GM18505 (cell line): ENCODE data around the gene TESPA1.
"Not testable (repeated sequence)": the region's sequence is repeated elsewhere in the genome, so short reads cannot be mapped to it uniquely, and the experiment has no call there.

Source experiments
- ATAC-seq: cut with Tn5 transposase; IDR thresholded peaks from one replicate; pipeline ENCODE4 v1.9.1; 2021; ENCODE audit not compliant: unreplicated experiment
- POLR2A ChIP-seq: IDR thresholded peaks from 4 replicates; pipeline ENCODE4 v1.6.1; 2011; ENCODE audit warnings: borderline replicate concordance; ENCODE audit not compliant: insufficient read depth, insufficient read length; ENCODE audit errors: extremely low read depth

The TESPA1 gene

DNA sequence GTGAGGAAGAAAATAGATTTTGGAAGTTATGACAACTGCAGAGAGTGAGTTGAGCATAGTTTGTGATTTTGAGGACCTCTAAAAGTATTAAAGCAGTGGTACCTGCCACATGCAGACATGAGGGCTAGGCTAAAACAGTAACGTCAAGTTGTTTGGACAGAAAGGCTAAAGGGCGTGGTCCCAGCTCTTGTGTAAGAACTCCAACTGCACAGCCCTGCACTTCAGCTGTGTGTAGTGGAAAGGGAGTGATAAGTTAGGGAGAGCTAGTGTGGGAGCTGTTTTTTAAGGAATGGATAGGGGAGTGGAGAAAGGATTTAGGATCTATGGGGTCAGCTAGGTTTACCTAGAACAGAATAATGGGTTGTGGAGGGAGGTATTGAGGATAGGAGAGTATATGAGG is 39.5 kb downstream of the TESPA1 start:
- no peak for TF ChIP-seq POLR2A

DNA sequence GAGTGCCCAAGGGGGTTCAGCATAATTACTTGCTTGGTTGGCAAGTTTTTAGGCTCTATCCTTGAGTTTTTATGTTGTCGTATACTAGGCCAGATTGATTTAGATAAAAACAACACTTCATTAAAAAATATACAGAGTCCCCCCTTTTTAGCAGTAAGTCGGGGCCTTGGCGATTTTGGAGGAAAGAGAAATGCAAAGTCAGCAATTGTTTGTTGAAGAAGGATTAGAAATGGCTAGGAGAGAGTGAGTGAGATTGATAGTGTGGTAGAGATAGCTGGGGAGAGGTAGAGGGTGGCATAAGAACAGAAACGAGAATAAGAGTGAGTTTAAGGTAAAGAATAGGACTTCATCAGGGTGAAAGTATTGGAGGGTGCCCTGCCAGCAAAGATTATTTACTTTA is 41.3 kb downstream of the TESPA1 start:
- not testable (repeated sequence) for ATAC-seq

More for the DNA sequence above, 39.5 kb downstream of the TESPA1 start:
- no peak for ATAC-seq

DNA sequence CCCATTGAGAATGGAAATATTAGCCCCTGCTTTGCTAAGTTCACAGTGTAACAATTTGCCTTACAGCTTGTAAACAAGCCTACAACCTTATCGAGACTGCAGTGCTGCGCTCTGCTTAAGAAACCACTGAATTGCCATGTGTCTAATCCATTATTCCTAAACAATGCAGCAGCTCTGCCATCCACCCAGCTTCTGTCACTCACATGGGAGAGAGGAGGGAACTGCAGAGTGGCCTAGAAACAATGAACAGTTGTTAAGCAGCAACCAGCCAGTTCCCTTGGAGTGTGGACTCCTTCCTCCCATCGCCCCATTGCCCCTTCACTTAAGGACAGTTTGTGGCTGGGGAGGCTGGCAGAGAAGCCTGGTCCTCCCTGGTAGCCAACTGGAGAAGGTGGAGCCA is 42.9 kb downstream of the TESPA1 start:
- ATAC-seq: no peak
- TF ChIP-seq POLR2A: no peak

DNA sequence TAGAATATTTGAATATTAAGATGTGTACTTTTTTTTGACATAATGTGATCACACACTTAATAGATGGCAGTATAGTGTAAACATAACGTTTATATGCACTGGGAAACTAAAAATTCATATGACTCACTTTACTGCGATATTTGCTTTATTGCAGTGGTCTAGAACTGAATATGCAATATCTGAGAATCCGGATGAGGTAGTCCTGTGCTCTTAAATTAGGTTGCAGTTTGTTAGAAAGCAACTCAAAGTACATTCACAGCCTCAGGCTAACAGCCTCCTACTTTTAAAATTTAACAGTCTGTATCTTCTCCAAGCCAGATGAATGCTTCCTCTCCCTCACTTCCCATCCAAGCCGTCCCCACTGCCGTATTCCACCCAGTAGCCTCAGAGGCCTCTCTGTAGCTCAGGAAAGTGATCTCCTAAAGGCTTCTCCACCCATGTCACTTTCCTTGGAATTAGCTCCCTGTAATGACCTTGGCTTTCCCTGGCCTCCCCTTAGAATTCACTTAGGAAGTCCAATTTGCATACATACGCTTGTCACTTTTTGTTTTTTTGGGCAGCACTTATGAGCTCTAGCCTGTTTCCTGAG is 43.7 kb downstream of the TESPA1 start:
- ATAC-seq: no peak
- no peak for TF ChIP-seq POLR2A

DNA sequence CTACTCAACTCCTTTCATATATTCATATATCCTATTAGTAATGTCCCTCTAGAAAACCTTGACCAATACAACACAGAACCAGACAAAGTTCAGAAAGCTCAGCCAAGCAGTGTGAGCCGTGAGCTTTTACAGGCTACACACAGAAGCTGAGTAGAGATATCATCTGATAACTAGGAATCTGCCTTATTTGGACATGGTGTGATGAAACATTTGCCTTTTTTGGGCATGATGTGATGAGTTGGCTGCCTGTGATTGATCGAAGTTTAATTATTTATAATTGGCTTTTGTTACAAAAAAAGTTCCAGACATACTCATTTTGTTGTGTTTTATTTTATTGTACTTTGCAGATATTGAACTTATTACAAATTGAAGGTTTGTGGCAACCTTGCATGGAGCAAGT is 46.6 kb downstream of the TESPA1 start:
- TF ChIP-seq POLR2A: no peak
- no peak for ATAC-seq

DNA sequence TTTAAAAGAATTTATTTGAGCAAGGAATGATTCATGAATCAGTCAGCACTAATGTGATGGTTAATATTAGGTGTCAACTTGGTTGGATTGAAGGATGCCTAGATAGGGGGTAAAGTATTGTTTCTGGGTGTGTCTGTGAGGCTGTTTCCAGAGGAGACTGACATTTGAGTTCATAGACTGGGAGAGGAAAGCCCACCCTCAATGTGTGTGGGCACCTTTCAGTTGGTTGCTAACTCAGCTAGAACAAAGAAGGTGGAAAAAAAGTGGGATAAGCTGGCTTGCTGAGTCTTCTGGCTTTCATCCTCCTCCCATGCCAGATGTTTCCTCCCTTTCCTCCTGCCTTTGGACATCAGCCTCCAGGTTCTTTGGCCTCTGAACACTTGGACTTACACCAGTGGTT is 47.2 kb downstream of the TESPA1 start:
- ATAC-seq: no peak
- no peak for TF ChIP-seq POLR2A

DNA sequence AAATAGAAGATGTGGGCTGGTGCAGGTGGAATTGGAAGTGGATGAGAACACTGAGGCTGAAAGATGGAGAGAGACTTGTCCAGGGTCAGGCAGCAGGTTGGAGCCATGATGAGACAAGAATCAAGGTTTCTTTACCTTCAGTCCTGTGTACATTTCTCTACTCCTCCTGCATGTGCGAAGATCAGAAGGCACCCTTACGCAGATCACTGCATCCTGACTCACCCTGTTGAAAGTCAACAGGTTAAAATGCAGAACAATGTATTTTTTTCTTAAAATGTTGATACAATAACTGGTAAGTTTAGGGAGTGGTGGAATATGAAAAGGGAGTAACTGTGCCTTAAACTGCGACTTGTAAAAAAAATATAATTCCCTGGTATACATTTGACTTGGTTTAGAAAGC is 47.8 kb downstream of the TESPA1 start:
- TF ChIP-seq POLR2A: no peak
- ATAC-seq: no peak

DNA sequence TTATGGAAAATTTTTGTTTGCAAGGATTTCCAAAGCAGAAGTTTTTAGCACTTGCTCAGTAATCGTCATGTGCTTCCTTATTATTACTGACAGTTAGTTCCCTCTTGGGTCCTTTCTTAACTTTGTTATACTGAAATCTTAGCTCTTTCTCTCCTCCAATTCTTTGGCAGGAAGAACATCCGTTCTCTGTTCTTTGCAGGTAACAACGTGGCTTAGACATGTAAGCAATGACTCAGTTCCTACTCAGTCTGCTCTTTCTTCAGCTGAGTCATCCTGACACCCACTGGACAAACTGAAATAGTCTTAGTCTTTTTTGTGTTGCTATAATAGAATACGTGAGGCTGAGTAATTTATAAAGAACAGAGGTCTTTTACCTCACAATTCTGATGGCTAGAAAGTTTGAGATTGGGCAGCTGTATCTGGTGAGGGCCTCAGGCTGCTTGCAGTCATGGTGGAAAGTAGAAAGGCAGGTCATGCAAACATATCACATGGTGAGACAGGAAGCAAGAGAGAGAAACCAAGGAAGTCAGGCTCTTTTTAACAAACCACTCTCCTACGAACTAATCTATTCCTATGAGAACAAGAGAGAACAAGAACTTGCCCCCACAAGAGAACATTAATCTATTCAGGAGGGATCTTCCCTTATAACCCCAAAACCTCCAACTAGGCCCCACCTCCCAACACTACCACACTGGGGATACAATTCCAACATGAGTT is 49.2 kb downstream of the TESPA1 start:
- TF ChIP-seq POLR2A: no peak
- ATAC-seq: peak; percentile 97

DNA sequence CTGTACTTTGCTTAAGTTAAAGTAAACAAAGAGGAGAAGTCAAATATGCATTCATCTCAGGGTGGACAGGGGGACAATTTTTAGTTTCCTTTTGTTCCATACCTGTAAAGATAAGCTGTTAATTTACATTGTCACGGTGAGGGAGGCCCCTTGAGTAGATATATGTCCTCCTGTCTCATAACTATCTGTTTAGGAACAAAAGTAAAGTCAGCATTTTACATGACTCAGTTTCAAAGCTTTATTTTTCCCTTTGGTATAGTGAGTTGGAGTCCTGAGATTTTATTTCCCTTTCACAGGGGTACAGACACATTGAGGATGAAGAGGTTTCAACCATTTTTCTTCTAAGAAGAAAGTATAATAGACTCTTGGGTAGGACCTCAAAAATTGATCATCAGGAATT is 50.1 kb downstream of the TESPA1 start:
- no peak for ATAC-seq

DNA sequence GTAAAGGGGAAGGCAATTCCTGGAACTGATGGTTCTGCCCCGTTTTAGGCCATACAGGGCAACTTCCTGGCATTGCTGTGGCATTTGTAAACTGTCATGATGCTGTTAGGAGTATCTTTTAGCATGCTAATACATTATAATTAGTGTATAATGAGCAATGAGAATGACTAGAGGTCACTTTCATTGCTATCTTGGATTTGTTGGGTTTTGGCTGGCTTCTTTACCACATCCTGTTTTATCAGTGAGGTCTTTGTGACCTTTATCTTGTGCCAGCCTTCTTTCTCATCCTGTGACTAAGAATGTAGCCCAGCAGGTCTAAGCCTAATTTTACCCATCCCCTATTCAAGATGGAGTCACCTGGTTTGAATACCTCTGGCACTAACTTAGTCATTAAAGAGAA is 51.2 kb downstream of the TESPA1 start:
- no peak for TF ChIP-seq POLR2A
- ATAC-seq: no peak

More for the DNA sequence above, 50.1 kb downstream of the TESPA1 start:
- TF ChIP-seq POLR2A: no peak

DNA sequence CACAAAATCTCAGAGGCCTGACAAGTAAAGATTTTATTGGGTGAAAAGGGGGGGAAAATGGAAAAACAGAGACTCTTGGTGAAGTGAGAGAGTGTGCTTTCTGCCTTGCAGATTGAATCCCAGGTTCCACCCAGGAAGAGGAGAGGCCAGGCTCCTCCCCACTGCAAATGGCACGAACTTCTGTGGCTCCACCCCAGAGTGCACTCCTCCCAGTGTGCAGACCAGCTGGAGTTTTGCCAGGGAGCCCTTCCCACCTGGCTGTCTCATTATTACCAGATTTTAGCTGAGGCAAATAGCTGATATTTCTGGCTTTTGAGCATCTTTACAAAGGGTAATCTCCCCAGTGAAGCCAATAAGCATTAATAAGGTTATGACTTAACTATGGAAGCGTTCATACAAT is 51.9 kb downstream of the TESPA1 start:
- ATAC-seq: no peak
- no peak for TF ChIP-seq POLR2A

DNA sequence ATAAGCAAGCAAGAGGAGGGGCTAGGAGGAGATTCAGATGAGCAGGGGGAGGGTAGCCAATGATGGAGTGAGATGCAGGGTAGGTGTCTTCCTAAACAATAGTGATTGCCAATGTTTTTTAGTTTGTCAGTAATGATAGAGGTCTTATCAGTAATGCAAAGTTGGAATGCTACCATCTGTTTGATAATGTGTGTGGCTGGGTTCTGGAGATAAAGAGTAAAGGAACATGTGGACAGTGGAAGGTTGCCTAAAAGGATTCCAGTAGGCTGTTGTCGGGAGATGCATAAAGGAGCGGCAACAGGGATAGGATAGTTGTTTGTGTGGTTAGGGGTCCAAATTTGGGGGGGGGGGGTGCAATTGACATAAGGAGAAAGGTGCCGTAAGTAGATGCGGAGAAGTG is 52.5 kb downstream of the TESPA1 start:
- ATAC-seq: no peak

DNA sequence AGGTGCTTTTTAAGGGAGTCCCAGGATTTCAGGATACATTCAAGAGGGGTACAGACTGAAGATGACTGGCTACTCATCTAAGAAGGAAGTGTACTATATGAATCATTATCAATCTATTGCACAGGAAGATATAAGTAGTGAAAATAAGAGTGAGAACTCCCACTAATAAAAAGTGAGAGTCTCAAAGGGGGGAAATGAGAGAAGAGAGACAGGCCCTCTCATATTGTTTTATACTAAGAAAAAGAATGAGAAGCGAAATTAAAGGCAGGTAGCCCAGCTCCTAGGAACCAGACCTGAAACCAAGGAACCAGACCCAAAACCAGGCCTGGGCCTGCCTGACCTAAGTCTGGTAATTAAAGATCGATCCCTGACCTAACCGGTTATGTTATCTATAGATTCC is 54.6 kb downstream of the TESPA1 start:
- no peak for TF ChIP-seq POLR2A
- no peak for ATAC-seq

More for the DNA sequence above, 52.5 kb downstream of the TESPA1 start:
- TF ChIP-seq POLR2A: no peak

DNA sequence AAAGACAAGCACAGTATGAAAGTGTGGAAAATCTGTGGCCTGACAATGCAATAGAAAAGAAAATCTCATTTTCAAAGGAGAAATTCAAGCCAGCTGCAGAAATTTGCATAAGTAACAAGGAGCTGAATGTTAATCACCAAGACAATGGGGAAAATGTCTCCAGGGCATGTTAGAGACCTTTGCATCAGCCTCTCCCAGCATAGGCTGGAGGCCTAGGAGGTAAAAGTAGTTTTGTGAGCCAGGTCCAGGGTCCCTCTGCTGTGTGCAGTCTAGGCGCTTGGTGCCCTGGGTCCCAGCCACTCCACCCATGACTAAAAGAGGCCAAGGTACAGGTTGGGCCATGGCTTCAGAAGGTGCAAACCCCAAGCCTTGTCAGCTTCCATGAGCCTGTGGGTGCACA is 58.3 kb downstream of the TESPA1 start:
- ATAC-seq: no peak
- TF ChIP-seq POLR2A: no peak

DNA sequence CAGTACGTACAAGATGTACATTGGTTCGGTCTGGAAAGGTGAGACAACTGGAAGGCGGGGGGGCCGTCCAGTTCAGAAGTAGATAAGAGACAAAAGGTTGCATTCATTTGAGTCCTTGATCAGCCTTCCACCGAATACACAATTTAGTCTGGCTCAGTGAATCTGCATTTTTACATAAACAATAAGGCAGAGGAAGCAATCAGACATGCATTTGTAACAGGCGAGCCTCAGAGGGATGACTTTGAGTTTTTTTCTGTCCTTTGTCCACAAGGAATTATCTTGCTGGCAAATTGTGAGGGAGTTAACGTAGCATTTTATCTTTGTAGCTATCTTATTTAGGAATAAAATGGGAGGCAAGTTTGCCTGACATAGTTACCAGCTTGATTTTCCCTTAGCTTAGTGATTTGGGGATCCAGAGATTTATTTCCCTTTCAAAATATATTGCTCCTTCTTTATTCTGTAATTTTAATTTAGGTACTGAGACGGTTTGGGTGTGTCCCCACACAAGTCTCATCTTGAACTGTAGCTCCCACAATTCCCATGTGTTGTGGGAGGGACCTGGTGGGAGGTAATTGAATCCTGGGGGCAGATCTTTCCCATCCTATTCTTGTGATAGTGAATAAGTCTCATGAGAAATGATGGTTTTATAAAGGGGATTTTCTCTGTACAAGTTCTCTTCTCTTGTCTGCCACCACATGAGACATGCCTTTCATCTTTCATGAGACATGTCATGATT is 59.4 kb downstream of the TESPA1 start:
- no peak for ATAC-seq
- no peak for TF ChIP-seq POLR2A

DNA sequence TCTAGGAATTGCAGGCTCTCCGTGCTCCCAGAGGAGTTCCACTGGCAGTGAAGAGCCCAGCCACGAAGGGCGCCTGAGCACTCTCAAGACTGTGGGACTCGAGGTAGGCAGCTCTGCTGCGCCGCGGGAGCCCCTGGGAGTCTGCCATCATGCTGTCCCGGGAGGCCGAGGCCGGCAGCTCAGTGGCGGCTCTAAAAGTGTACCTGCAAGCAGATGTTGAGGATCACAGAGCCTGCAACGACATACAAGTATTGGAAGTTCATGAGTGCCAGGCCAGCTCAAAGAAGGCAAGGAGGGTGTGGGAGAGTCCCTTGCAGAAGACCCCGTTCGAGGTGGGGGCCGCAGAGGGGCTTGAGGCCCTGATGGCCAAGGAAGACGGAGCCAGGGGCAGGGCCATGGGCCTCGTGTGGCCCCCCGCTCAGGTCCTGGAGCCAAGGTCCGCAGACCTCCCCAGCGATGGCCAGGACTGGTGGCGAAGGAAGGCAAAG is 67.5 kb downstream of the TESPA1 start:
- no peak for ATAC-seq

More for the DNA sequence above, 67.5 kb downstream of the TESPA1 start:
- no peak for TF ChIP-seq POLR2A
